ENCODE measurements around the gene CLN5.
A peak's percentile ranks its signal among the peaks of the same experiment; 100 is the strongest.
"Not testable (repeated sequence)": the region's sequence is repeated elsewhere in the genome, so short reads cannot be mapped to it uniquely, and the experiment has no call there.

CLN5 gene

DNA sequence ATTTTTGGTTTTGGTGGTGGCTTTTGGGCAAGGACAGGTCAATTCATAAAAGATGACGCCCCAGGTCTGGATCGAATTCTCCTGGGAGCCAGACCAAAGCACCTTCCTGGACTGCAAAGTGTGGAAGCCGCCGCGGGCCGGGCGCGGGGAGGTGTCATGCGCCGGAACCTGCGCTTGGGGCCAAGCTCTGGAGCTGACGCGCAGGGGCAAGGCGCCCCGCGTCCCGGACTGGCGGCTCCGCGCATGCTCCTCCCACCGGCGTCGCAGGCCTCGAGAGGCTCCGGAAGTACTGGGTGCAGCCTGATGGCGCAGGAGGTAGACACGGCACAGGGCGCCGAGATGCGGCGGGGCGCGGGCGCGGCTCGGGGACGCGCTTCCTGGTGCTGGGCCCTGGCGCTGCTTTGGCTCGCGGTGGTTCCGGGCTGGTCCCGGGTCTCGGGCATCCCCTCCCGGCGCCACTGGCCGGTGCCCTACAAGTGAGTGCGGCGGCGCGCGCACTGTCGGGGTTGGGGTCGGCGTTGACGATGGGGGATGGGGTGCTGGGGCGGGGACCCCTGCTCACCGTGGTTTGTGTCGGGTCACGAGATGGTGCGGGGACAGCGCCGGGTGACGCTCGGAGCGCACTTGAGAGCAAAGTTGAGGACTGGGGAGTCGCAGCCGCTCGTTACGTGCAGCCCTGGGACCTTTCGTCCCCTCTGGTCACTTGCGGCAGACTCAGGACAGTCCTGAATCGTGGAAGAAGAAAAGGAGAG lies at the start of gene CLN5:
TSS of gene CLN5 (plus strand) at position 286 of the 752 bp plus-strand sequence. CDS start at position 304, 18 bp downstream.
- peak within 1 kb of the TSS; percentile 84 for H3K27ac ChIP-seq (ENCODE audit: low read depth, low read length)
- peak within 1 kb of the TSS; percentile 84 for H3K9ac ChIP-seq (ENCODE audit: low read length)

DNA sequence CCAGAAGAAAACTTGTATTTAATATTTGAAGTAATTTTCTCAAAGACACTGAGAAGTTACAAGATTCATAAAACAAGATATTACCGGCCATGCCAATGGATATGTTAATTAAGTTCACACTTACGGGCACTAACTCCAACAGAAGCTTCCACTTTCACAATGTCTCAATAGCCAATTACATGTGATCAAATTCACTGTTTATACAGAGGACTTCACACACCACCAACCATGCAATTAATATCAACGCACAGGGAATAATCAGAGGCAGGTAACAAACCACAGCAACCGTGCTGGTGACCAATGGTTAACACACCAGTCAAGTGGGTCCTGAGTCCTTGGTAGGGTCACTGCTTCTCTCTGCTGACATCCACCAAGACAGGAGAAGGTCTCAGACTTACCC lies 49.5 kb upstream of the CLN5 start:
- Histone ChIP-seq H3K27ac (ENCODE audit: low read depth, low read length) (no peak overlapping the region), H3K9ac (ENCODE audit: low read length) (no peak overlapping the region), H3K36me3 (ENCODE audit: insufficient read depth, low read length) (no peaks in the 10 kb centered on the region), H3K4me1 (ENCODE audit: insufficient read depth, low read length) (no peaks in the 10 kb centered on the region), H3K4me3 (ENCODE audit: low read depth in 1 of 2, low read length in 2 of 2) (no peak overlapping the region), H3K9me3 (ENCODE audit: low read length) (no peaks in the 10 kb centered on the region), H3K27me3 (ENCODE audit: control insufficient read depth in 1 of 2, insufficient read depth in 2 of 2, low read length in 2 of 2) (no peaks in the 10 kb centered on the region)

More for the DNA sequence above, at the start of gene CLN5:
- no peaks in the 10 kb centered on the region for H3K9me3 ChIP-seq (ENCODE audit: low read length)
- H3K4me1 ChIP-seq (ENCODE audit: insufficient read depth, low read length) = peaks cover 9% of the 10 kb centered on the region
- H3K27me3 ChIP-seq (ENCODE audit: control insufficient read depth in 1 of 2, insufficient read depth in 2 of 2, low read length in 2 of 2) = no peaks in the 10 kb centered on the region
- peak within 1 kb of the TSS; percentile 84 to 86 for H3K4me3 ChIP-seq (ENCODE audit: low read depth in 1 of 2, low read length in 2 of 2)
- H3K36me3 ChIP-seq (ENCODE audit: insufficient read depth, low read length) = no peaks in the 10 kb centered on the region

DNA sequence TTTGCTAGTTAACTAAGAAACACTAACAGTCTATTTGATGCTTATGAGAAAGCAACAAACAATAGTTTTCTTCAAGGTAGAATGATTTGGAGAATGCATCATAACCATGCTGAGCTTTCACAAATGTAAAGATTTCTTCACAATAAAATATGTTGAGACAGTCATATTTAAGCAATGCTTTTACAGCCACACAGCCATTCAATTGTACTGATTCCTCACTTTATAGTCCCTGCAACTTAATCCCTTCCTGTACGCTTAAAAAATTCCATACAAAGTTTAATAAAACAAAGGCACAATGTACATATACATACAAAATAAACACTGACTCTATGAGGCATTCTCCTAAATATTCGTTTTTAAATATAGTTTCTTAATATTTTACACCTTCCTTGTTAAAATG lies 48.2 kb upstream of the CLN5 start:
- Histone ChIP-seq H3K36me3 (ENCODE audit: insufficient read depth, low read length) (no peaks in the 10 kb centered on the region), H3K9ac (ENCODE audit: low read length) (no peak overlapping the region), H3K4me1 (ENCODE audit: insufficient read depth, low read length) (no peaks in the 10 kb centered on the region), H3K4me3 (ENCODE audit: low read depth in 1 of 2, low read length in 2 of 2) (no peak overlapping the region), H3K27ac (ENCODE audit: low read depth, low read length) (no peak overlapping the region), H3K9me3 (ENCODE audit: low read length) (no peaks in the 10 kb centered on the region), H3K27me3 (ENCODE audit: control insufficient read depth in 1 of 2, insufficient read depth in 2 of 2, low read length in 2 of 2) (no peaks in the 10 kb centered on the region)

DNA sequence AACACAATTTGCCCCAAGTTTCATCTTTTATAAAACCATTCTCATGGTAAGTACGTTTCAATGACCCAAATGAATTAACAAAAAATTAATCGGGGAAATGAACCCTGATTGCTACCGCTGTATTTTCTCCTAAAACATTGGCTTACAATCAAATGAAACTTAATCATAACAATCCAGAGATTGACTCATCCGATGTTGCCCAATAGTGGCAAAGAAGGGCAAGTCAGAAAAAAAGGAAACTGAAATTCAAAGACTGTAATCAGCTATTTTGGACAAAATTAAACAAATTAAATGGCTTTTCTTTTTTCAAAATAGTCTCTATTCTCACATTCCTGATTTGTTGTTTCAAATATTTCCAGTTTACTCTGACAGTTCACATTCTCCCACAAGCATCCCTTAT lies 47.4 kb upstream of the CLN5 start:
- H3K9ac ChIP-seq (ENCODE audit: low read length) = no peak overlapping the region
- no peaks in the 10 kb centered on the region for H3K36me3 ChIP-seq (ENCODE audit: insufficient read depth, low read length)
- no peaks in the 10 kb centered on the region for H3K4me1 ChIP-seq (ENCODE audit: insufficient read depth, low read length)
- H3K4me3 ChIP-seq (ENCODE audit: low read depth in 1 of 2, low read length in 2 of 2) = no peak overlapping the region
- H3K9me3 ChIP-seq (ENCODE audit: low read length) = no peaks in the 10 kb centered on the region
- no peak overlapping the region for H3K27ac ChIP-seq (ENCODE audit: low read depth, low read length)
- H3K27me3 ChIP-seq (ENCODE audit: control insufficient read depth in 1 of 2, insufficient read depth in 2 of 2, low read length in 2 of 2) = no peaks in the 10 kb centered on the region

DNA sequence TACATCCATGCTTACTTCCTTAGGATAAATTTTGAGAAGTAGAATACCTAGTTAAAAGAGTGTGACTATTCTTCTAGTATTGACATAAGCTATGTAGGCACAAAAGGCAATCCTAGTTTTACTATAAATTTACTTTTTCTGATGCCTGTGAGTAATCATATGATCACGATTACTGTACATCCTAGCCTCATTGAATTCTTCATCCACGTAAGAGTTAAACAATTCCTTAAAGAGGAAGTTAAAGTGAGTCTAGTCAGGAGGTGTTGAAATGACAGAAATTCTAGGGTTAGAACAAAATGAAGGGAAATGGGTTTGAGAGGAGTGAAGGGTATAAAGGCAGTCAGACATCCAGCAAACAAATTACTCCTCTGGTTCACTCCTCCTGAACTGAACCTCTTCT lies 43.7 kb upstream of the CLN5 start, which contains the start of gene ACOD1:
TSS of gene ACOD1 (plus strand) at position 363 of the 400 bp plus-strand sequence. CDS start 48 bp downstream, outside the sequence.
- Histone ChIP-seq H3K9ac (ENCODE audit: low read length) (no peak within 1 kb of the TSS), H3K36me3 (ENCODE audit: insufficient read depth, low read length) (no peaks in the 10 kb centered on the region), H3K9me3 (ENCODE audit: low read length) (no peaks in the 10 kb centered on the region), H3K27ac (ENCODE audit: low read depth, low read length) (no peak within 1 kb of the TSS), H3K4me1 (ENCODE audit: insufficient read depth, low read length) (no peaks in the 10 kb centered on the region), H3K27me3 (ENCODE audit: control insufficient read depth in 1 of 2, insufficient read depth in 2 of 2, low read length in 2 of 2) (no peaks in the 10 kb centered on the region), H3K4me3 (ENCODE audit: low read depth in 1 of 2, low read length in 2 of 2) (no peak within 1 kb of the TSS)

DNA sequence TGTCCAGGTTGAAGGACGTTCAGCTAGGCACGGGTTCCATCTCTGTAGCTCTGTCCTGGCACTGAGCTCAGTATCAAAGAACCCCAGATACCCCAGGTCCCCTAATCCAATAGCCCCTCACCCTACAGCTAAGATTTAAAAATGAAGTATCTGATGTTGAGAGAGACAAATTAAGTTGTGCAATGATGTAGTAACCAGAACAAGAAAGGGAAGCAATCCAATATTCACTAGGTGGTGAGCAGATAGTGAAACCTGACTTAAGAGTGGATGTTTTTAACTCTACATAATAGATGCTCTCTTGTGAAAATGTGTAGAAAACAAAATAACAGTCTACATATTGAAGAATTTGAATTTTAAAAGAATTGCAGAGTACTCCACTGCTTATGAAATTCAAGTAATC lies 41.8 kb upstream of the CLN5 start:
- Histone ChIP-seq H3K9me3 (ENCODE audit: low read length) (no peaks in the 10 kb centered on the region), H3K9ac (ENCODE audit: low read length) (no peak overlapping the region), H3K27ac (ENCODE audit: low read depth, low read length) (no peak overlapping the region), H3K27me3 (ENCODE audit: control insufficient read depth in 1 of 2, insufficient read depth in 2 of 2, low read length in 2 of 2) (no peaks in the 10 kb centered on the region), H3K4me3 (ENCODE audit: low read depth in 1 of 2, low read length in 2 of 2) (no peak overlapping the region), H3K36me3 (ENCODE audit: insufficient read depth, low read length) (no peaks in the 10 kb centered on the region), H3K4me1 (ENCODE audit: insufficient read depth, low read length) (no peaks in the 10 kb centered on the region)

DNA sequence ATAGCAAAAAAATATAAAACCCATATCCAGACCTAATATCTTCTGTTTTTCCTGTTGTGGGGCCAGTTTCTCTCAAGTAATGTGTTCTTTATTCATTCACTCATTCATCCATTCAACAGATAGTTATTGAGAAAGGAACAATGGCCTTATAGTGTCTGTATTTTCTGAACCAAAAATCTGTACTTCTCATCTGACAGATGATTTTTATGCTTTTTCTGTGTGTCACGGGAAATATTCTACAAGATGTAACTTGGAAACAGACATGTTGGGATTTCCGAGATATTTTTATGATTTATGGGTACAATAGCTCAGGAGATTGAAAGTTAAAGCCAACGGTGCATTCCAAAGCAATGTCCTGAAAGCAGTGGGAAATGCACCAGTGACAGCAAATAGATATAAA lies 37.9 kb upstream of the CLN5 start:
- no peaks in the 10 kb centered on the region for H3K4me1 ChIP-seq (ENCODE audit: insufficient read depth, low read length)
- no peaks in the 10 kb centered on the region for H3K9me3 ChIP-seq (ENCODE audit: low read length)
- no peaks in the 10 kb centered on the region for H3K27me3 ChIP-seq (ENCODE audit: control insufficient read depth in 1 of 2, insufficient read depth in 2 of 2, low read length in 2 of 2)
- no peak overlapping the region for H3K27ac ChIP-seq (ENCODE audit: low read depth, low read length)
- no peak overlapping the region for H3K9ac ChIP-seq (ENCODE audit: low read length)
- no peak overlapping the region for H3K4me3 ChIP-seq (ENCODE audit: low read depth in 1 of 2, low read length in 2 of 2)
- no peaks in the 10 kb centered on the region for H3K36me3 ChIP-seq (ENCODE audit: insufficient read depth, low read length)

DNA sequence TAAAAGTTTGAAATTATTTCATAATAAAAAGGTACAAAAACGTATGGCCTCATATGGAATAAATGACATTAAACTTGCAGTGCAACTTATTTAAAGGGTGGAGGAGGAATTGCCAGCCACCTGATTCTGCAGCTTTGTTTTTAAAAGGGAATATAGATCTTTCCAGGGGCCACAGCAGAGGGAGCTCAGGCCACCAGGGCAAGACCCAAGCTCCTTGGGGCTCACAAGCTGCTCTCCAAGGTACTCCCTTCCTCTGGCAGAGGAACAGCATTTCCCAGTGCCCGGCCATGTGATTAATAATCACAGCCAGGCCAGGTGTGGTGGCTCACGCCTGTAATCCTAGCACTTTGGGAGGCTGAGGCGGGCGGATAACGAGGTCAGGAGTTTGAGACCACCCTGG lies 37.3 kb upstream of the CLN5 start:
- no peaks in the 10 kb centered on the region for H3K36me3 ChIP-seq (ENCODE audit: insufficient read depth, low read length)
- H3K4me1 ChIP-seq (ENCODE audit: insufficient read depth, low read length) = no peaks in the 10 kb centered on the region
- H3K9ac ChIP-seq (ENCODE audit: low read length) = no peak overlapping the region
- no peak overlapping the region for H3K4me3 ChIP-seq (ENCODE audit: low read depth in 1 of 2, low read length in 2 of 2)
- H3K9me3 ChIP-seq (ENCODE audit: low read length) = no peaks in the 10 kb centered on the region
- H3K27ac ChIP-seq (ENCODE audit: low read depth, low read length) = no peak overlapping the region
- no peaks in the 10 kb centered on the region for H3K27me3 ChIP-seq (ENCODE audit: control insufficient read depth in 1 of 2, insufficient read depth in 2 of 2, low read length in 2 of 2)

DNA sequence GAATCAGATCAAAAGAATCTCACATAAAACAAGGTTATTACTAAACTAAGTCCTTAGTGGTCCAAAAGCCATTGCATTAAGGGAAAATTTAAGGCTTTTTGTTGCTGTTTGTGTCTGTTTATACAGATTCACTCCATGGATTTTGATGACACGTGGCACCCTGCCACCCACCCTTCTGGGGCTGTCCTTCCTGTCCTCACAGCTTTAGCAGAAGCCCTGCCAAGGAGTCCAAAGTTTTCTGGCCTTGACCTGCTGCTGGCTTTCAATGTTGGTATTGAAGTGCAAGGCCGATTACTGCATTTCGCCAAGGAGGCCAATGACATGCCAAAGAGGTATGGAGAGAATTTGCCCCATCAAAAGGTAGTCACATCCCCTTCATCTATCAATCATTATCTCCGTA lies 36.7 kb upstream of the CLN5 start:
- no peak overlapping the region for H3K4me3 ChIP-seq (ENCODE audit: low read depth in 1 of 2, low read length in 2 of 2)
- no peak overlapping the region for H3K9ac ChIP-seq (ENCODE audit: low read length)
- H3K9me3 ChIP-seq (ENCODE audit: low read length) = no peaks in the 10 kb centered on the region
- no peaks in the 10 kb centered on the region for H3K36me3 ChIP-seq (ENCODE audit: insufficient read depth, low read length)
- H3K27ac ChIP-seq (ENCODE audit: low read depth, low read length) = no peak overlapping the region
- H3K4me1 ChIP-seq (ENCODE audit: insufficient read depth, low read length) = no peaks in the 10 kb centered on the region
- no peaks in the 10 kb centered on the region for H3K27me3 ChIP-seq (ENCODE audit: control insufficient read depth in 1 of 2, insufficient read depth in 2 of 2, low read length in 2 of 2)

DNA sequence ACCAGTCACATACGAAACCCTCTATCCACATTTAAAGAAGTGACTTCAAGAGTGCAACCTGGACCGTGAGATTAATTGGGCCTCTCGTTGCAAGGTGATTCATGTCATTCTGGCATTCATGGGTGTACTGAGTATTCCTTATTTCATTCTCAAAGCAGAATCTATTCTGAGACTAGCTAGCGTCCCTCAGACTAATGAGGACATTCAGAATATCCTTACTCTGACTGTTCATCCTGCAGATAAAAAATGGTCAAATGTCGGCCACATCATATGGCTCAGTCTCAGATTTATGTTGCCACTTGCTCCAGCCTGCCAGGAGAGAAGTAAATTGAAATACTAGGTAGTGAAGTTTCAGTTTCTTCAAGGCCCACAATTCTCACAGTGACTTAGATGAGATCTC lies 36.2 kb upstream of the CLN5 start:
- Histone ChIP-seq H3K27ac (ENCODE audit: low read depth, low read length) (no peak overlapping the region), H3K27me3 (ENCODE audit: control insufficient read depth in 1 of 2, insufficient read depth in 2 of 2, low read length in 2 of 2) (no peaks in the 10 kb centered on the region), H3K4me1 (ENCODE audit: insufficient read depth, low read length) (no peaks in the 10 kb centered on the region), H3K36me3 (ENCODE audit: insufficient read depth, low read length) (no peaks in the 10 kb centered on the region), H3K9me3 (ENCODE audit: low read length) (no peaks in the 10 kb centered on the region), H3K9ac (ENCODE audit: low read length) (no peak overlapping the region), H3K4me3 (ENCODE audit: low read depth in 1 of 2, low read length in 2 of 2) (no peak overlapping the region)

DNA sequence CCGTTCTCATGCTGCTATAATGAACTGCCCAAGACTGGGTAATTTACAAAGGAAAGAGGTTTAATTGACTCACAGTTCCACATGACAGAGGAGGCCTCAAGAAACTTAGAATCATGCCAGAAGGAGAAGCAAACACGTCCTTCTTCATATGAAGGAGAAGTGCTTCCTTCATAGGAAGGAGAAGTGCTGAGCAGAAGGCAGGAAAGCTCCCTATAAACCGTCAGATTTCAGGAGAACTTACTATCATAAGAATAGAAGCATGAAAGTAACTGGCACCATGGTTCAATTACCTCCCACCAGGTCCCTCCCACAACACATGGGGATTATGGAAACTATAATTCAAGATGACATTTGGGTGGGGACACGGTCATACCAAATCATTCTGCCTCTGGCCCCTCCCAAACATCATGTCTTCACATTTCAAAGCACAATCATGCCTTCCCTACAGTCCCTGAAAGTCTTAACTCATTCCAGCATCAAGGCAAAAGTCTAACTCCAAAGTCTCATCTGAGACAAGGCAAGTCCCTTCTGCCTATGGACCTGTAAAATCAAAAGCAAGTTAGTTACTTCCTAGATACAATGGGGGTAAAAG lies 32.9 kb upstream of the CLN5 start:
- no peaks in the 10 kb centered on the region for H3K9me3 ChIP-seq (ENCODE audit: low read length)
- no peak overlapping the region for H3K27ac ChIP-seq (ENCODE audit: low read depth, low read length)
- H3K36me3 ChIP-seq (ENCODE audit: insufficient read depth, low read length) = no peaks in the 10 kb centered on the region
- H3K9ac ChIP-seq (ENCODE audit: low read length) = no peak overlapping the region
- no peak overlapping the region for H3K4me3 ChIP-seq (ENCODE audit: low read depth in 1 of 2, low read length in 2 of 2)
- H3K27me3 ChIP-seq (ENCODE audit: control insufficient read depth in 1 of 2, insufficient read depth in 2 of 2, low read length in 2 of 2) = no peaks in the 10 kb centered on the region
- H3K4me1 ChIP-seq (ENCODE audit: insufficient read depth, low read length) = no peaks in the 10 kb centered on the region

DNA sequence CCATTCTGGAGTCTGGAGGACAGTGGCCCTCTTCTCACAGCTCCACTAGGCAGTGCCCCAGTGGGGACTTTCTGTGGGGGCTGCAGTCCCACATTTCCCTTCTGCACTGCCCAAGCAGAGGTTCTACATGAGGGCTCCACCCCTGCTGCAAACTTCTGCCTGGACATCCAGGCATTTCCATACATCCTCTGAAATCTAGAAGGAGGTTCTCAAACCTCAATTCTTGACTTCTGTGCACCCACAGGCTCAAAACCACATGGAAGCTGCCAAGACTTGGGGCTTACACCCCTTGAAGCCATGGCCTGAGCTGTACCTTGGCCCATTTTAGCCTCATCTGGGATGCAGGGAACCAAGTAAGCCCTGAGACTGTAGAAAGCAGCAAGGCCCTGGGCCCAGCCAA lies 32.1 kb upstream of the CLN5 start:
- H3K27ac ChIP-seq (ENCODE audit: low read depth, low read length); H3K4me1 ChIP-seq (ENCODE audit: insufficient read depth, low read length); H3K9ac ChIP-seq (ENCODE audit: low read length); H3K4me3 ChIP-seq (ENCODE audit: low read depth in 1 of 2, low read length in 2 of 2); H3K27me3 ChIP-seq (ENCODE audit: control insufficient read depth in 1 of 2, insufficient read depth in 2 of 2, low read length in 2 of 2); H3K36me3 ChIP-seq (ENCODE audit: insufficient read depth, low read length); H3K9me3 ChIP-seq (ENCODE audit: low read length): not testable (repeated sequence)

All from muscle layer of colon (tissue), 2 donors.